GM20431 (cell line): ENCODE results near the gene DNAH7.

Experiments used
- in situ Hi-C: fragments of 300-500 bp; cut with MseI, MboI; formaldehyde crosslinking; loops from one replicate; pipeline ENCODE4 v1.15.0; 2020; ENCODE audit warnings: low sequenced_read_pairs; ENCODE audit not compliant: unreplicated experiment

The DNAH7 gene

GRCh38 chr2:195902857-195903256, 165.8 kb downstream of the DNAH7 start:
- in situ Hi-C loops = no loop called here

GRCh38 chr2:195899226-195899625, 169.4 kb downstream of the DNAH7 start:
- in situ Hi-C loops = no loop called here

GRCh38 chr2:195898505-195899191, 170.0 kb downstream of the DNAH7 start:
- in situ Hi-C loops = no loop called here

GRCh38 chr2:195891081-195891480, 177.6 kb downstream of the DNAH7 start:
- in situ Hi-C loops = no loop called here

- in situ Hi-C loops = no loop called here
These were observed 189.5 kb downstream of the DNAH7 start for GRCh38 chr2:195879153-195879552.

GRCh38 chr2:195871326-195871725, 197.3 kb downstream of the DNAH7 start:
- in situ Hi-C loops = no loop called here

GRCh38 chr2:195864316-195864715, 204.3 kb downstream of the DNAH7 start:
- in situ Hi-C loops = no loop called here

- in situ Hi-C loops = no loop called here
These were observed 205.1 kb downstream of the DNAH7 start for GRCh38 chr2:195863564-195863963.

GRCh38 chr2:195863121-195863520, 205.5 kb downstream of the DNAH7 start:
- in situ Hi-C loops = no loop called here

- in situ Hi-C loops = no loop called here
These were observed 206.8 kb downstream of the DNAH7 start for GRCh38 chr2:195861821-195862220.

GRCh38 chr2:195859513-195859912, 209.1 kb downstream of the DNAH7 start:
- in situ Hi-C loops = no loop called here

GRCh38 chr2:195857132-195857531, 211.5 kb downstream of the DNAH7 start:
- in situ Hi-C loops = no loop called here

GRCh38 chr2:195850764-195851163, 217.9 kb downstream of the DNAH7 start:
- in situ Hi-C loops = no loop called here

- in situ Hi-C loops = no loop called here
These were observed 220.3 kb downstream of the DNAH7 start for GRCh38 chr2:195848119-195848899.

- in situ Hi-C loops = no loop called here
These were observed 225.7 kb downstream of the DNAH7 start for GRCh38 chr2:195842932-195843331.

- in situ Hi-C loops = no loop called here
These were observed 230.6 kb downstream of the DNAH7 start for GRCh38 chr2:195838002-195838401.

GRCh38 chr2:195836002-195836401, 232.6 kb downstream of the DNAH7 start:
- in situ Hi-C loops = no loop called here

GRCh38 chr2:195834836-195835235, 233.8 kb downstream of the DNAH7 start:
- in situ Hi-C loops = no loop called here

GRCh38 chr2:195830968-195831950, 237.4 kb downstream of the DNAH7 start:
- in situ Hi-C loops = no loop called here

- in situ Hi-C loops = no loop called here
These were observed 244.2 kb downstream of the DNAH7 start for GRCh38 chr2:195824478-195824877.
